ENCODE measurements around the gene OR5A1.
"Not testable (repeated sequence)": the region's sequence is repeated elsewhere in the genome, so short reads cannot be mapped to it uniquely, and the experiment has no call there.

Gene OR5A1

DNA sequence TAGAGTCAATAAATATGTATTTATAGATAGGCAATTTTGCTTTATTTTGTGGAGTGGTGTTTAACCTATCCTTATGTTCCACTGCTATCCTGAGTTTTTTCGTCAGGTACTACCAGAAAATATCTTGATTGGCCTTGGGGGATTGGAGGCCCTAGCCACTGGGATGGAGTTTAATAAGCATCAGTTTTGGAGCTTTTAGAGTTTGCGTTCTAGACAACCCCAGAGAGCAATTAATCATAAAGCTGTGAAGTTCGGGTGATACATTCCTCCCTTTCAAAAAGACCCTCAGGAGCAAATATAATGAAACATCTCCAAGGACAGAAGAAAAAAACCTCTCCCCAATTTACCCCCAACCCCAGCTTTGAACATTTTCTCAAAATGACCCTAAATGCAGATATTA is at the start of gene OR5A1:
Gene OR5A1, plus strand, starts transcription at position 301 of the 400 bp plus-strand sequence. CDS start 6,700 bp downstream, outside the sequence.
- DNase-seq (ENCODE audit: low read depth in 3 of 3) = no peak

DNA sequence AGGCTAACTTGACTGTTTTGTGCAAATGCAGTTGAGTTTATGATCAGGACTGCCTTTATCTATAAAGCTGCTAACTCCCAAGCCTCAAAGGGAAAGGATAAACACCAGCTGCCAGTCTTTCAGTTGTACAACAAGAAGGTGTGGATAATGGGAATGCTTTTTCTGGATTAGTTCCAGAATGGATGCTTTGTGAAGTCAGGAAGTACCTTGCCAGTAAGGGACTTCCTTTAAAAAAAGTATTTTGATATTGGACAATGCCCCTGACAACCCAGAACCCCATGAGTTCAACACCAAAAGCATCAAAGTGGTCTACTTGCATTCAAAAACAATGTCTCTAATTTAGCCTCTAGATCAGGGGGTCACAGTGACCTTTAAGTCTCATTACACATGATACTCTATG is 42.1 kb upstream of the OR5A1 start:
- DNase-seq (ENCODE audit: low read depth in 3 of 3) = no peak

DNA sequence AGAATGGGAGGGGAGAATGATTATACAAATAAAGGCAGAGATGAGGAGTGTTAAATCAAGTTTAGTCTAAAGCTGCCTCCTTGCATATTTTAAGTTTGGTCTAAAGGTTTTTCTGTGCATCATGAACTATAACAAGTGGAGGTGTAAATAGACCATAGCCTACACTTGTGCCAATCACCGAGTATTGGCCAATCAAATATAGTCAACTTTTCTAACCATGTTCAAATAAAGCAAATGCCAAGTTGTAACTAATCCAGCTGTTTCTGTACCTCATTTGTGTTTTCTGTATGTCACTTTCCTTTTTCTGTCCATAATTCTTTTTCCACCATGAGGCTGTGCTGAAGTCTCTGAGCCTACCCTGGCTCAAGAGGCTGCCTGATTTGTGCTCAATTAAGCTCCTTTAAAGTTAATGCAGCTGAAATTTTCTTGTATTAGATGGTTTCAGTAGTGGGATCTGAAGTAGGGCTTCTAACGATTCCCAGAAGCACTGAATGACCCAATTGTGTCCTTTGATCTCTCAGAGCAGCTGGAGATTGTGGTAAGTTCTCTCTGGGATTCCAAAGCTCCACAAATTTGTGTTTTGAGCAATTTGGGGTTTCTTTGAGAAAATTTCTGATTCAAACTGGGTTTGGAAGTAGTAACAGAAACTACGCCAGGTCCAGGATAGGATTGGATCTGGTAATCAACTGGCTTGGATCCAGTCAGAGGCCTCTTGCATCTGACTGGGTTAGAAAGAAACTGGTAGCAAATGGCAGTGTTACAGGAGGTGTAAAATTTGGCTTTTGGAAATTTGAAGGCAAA is 35.6 kb upstream of the OR5A1 start:
- no peak for DNase-seq (ENCODE audit: low read depth in 3 of 3)

DNA sequence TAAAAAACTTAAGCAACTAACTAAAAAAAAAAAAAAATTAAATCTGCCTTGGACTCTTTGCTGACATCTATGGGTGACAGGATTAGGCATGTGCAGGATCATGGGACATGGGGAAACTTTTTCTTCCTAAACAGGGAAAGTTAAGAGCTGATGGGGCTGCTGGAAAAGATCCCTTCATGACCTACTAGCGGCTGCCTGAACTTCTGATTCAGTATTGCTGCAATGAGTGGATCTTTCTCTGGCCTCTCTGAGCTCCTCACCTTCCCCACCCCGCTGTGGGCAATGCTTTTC is 35.1 kb upstream of the OR5A1 start:
- no peak for DNase-seq (ENCODE audit: low read depth in 3 of 3)

DNA sequence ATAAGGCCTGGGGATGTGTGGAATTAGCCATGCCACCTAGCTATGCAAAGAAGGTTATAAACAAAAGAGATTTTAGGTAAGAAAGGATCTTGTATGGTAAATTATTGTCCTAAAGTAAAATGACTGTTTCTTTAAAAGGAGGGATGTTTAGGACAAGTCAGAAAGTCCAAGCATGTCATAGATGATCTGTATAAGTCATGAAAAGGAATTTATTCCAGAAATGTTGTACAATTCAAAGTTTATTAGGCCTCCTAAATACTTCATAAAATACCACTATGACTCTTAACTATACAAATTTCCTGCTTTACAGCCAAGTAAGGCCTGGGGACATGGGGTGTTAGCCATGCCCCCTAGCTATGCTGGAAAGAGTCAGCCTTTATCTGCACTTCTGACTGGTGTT is 32.7 kb upstream of the OR5A1 start:
- DNase-seq (ENCODE audit: low read depth in 3 of 3) = no peak

DNA sequence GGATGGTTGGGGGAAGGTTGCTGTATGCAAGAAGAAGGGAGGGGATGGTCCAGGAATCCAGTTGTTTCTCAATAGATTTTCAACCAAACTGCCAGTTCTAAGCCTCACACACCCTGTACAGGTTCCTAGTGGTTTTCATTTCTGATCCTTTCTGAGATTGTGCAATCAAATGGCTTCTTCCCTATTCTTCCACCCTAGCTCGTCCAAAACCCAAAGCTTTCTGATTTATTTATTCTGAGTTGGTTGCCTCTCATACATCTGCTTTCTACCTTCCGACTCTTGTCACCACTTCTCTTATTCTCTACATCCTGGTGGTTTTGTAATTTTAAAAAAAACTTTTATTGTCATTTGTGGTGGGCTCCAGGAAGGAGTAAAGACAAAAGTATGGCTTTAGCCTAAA is 22.6 kb upstream of the OR5A1 start:
- DNase-seq (ENCODE audit: low read depth in 3 of 3) = no peak

DNA sequence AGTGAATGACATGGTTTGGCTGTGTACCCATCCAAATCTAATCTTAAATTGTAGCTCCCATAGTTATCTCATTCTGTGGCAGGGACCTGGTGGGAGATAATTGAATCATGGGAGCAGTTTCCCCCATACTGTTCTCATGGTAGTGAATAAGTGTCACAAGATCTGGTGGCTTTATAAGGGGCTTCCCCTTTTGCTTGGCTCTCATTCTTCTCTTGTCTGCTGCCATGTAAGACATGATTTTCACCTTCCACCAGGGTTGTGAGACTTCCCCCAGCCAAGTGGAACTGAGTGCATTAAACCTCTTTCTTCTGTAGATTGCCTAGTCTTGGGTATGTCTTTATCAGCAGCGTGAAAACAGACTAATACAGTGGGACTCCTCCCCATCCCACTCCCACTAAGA is 21.2 kb upstream of the OR5A1 start:
- no peak for DNase-seq (ENCODE audit: low read depth in 3 of 3)

DNA sequence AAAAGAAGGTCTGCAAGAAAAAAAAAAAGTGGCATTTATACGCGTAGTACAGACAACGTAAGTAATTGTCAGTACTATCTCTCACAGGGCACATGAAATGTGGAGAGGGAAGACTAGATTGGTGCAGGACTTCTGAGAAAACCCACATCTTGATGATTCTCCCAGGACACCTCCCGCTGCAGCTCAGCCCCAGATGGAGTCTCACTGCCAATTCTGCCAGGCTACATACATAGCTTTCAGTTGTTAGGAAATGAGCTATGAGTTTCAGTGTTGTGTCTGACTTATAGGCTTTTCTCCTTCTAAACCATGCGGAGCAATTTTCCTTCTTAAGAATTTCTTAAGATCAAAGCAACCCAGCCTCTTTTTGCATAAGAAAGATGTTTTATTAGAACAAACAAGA is 19.7 kb upstream of the OR5A1 start:
- DNase-seq (ENCODE audit: low read depth in 3 of 3) = no peak

DNA sequence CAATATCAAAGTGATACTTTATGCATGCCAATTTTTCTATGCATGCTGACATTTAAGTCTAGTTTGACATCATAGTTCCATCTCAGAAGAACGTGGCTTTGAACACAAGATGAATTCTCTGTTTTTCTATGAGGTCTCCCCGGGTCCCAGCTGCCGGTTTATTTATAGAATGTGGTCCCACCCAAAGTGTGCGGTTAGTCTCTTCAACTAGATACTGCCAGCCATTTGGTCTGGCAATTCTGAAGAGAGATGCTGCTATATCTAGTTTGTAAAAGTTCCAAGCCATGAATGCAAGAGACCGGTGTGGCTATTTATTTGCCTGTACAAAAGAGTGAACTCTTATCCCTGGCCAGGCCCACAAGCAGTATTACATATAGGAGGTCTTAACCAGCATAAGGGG is 19.2 kb upstream of the OR5A1 start:
- DNase-seq (ENCODE audit: low read depth in 3 of 3) = no peak

DNA sequence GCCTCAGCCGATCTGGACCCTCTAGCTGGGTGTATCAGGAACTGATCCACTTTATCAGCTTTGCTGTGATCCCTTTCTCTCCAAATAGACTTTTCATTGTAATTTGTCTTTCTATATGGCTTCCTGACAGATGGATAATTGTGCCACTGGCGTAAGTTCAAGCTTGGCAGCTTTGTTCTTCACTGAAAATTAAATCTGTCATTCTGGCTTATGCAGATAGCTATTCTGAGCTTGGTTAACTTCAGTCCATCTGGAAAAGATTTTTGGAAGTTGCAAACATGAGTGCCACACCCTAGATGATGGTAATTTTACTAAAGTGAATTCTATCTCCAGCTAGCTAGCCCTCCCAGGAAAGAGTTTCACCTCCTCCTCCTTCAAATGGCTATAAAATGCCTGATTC is 18.1 kb upstream of the OR5A1 start:
- DNase-seq (ENCODE audit: low read depth in 3 of 3) = no peak

DNA sequence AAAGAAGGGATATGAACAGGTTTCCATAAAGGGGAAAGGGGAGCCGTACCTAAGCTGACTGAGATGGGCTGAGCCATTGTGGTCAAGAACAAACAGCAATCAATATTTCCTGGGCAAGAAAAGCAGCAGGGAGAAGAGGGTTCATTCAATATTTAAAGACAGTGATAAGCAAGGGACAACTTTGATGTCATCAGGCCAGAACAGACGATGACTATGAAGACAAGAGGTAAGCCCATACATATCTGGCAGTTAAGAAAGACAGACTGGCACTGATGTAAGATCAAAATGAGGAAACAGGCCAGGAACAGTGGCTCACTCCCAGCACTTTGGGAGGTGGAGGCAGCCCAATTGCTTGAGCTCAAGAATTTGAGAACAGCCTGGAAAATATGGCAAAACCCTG is 12.4 kb upstream of the OR5A1 start:
- DNase-seq (ENCODE audit: low read depth in 3 of 3) = no peak

DNA sequence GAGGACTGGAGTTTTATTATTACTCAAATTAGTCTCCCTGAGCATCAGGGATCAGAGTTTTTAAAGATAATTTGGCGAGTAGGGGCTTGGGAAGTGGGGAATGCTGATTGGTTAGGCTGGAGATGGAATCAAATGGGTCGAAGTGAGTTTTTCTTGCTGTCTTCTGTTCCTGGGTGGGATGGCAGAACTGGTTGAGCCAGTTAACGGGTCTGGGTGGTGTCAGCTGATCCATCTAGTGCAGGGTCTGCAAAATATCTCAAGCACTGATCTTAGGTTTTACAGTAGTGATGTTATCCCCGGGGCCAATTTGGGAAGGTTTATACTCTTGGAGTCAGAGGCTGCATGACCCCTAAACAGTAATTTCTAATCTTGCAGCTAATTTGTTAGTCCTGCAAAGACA is 11.1 kb upstream of the OR5A1 start:
- DNase-seq (ENCODE audit: low read depth in 3 of 3) = no peak

DNA sequence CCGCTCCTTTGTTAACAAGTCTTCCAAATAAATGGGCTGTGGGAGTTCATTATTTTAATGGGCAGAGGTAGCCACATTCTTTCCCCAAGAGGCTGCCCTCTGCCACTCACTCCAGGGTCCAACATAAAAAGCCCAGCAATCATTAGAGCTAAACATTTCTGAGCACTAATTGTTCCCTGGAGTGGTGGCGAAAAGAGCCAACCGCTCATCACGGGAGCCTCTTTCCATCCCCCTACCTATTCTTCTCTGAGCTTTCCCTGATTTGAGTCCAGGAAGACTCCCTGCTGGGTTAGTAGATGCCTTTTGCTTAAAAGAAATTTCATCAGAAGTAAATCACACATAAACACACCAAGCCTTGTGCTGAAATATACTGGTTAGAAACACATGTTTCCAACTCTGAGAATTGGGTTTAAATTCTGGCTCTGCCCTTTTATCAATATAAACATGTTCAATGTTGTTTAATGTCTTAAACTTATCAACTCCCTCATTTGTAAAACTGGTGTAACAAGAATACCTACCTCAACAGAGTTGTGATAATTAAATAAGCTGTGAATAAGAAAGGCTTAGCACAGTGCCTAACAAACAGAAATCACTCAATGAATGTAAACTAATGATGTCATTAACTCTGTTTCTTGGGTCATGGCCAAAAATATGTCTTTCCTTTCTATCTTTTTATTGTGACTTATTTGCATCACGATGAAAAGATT is 9.8 kb upstream of the OR5A1 start, which contains the start of gene OR5A2:
Gene OR5A2, minus strand, starts transcription at position 53 of the 707 bp plus-strand sequence. CDS start 3,460 bp downstream, outside the sequence.
- no peak for DNase-seq (ENCODE audit: low read depth in 3 of 3)

DNA sequence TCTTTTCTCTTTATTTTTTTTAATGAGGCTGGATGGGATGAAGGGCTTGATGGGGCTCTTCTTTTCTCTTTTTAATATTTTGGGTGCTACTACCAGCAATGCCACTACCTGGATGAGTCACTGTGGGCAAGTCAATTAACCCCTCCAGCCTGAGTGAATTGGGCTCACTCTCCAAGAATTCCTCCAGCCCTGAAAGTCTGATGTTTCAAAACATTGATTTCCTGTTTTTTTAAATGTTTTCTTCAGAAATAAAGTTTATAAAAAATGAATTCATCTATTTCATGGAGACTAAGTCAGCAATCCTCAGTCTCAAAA is 9.2 kb upstream of the OR5A1 start:
- no peak for DNase-seq (ENCODE audit: low read depth in 3 of 3)

DNA sequence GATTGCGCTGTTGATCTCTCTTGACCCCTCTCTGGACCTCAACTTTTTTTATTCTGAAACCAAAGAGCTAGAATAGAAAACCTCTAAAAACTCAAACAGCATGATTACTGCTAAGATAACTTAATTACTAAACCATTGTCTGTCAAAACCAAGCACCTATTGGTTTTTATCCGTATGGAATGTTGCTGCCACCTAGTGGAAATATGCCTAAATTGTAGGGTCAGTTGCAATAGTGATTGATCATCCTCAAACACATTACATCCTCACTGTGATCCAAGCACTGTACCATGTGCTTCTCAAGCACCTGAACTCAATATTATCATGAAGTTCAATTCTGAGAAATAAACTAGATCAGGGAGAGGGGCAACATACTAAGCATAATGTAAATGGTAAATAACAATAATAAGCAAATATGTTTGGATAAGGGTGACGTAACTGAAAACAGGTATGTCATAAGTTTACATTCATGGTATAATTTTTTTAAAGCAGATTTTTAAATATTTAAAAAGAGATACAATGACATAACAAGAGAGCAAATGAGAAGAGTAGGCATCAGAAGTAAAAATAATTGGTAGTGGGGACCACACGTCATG is 6.2 kb upstream of the OR5A1 start:
- DNase-seq (ENCODE audit: low read depth in 3 of 3) = peak in 2 of 3 experiments; percentile 14 to 56

DNA sequence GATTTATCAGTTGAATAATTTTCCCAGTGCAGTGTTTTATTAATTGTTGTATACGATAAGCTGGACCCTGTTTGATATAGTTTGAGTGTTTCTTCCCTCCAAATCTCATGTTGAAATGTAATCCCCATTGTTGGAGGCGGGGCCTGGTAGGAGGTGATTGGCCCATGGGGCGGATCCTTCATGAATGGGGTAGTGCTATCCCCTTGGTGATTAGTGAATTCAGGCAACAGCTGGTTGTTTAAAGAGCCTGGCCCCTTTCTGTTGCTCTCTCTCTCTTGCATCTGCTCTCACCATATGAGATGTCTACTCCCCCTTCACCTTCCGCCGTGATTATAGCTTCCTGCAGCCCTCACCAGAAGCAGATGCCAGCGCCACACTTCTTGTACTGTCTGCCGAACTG is 1.5 kb downstream of the OR5A1 start:
- no peak for DNase-seq (ENCODE audit: low read depth in 3 of 3)

DNA sequence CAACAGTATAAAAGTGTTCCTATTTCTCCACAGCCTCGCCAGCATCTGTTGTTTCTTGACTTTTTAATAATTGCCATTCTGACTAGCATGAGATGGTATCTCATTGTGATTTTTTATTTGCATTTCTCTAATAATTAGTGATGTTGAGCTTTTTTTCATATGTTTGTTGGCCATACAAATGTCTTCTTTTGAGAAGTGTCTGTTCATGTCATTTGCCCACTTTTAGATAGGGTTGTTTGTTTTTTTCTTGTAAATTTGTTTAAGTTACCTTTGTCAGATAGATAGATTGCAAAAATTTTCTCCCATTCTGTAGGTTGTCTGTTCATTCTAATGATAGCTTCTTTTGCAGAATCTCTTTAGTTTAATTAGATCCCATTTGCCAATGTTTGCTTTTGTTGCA is 9.4 kb downstream of the OR5A1 start:
- DNase-seq (ENCODE audit: low read depth in 3 of 3) = not testable (repeated sequence)

DNA sequence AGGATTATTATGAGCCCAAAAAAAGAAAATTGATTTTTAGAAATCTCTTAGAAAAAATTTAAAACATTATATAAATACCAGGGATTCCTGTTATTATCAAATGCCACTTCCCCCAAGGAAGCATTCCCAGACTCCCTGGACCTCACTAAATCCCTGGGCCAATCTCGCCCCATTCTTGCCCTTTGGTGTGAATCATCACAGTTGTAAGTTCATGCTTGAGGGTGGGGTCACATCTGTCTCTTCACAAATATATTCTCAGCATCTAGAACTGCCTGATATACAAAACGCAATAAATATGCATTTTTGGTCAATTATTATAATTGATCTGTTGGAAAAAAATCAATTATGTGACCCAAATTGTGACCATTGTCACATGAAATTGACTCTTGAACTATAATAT is 12.2 kb downstream of the OR5A1 start:
- DNase-seq (ENCODE audit: low read depth in 3 of 3) = no peak

DNA sequence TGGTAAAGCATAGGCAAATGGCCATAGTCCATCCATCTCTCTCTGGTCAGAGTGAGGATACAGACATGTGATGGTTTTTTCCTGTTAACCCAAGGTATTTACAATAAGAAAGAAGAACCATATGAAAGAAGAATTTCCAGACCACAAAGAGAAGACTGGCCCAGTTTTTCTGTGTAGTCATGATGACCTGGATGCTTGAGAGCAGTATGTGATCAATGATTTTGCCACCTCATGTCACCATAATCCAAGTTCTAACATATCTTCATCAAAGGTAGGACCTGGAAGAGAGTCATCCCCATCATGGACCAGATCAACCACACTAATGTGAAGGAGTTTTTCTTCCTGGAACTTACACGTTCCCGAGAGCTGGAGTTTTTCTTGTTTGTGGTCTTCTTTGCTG is 20.4 kb downstream of the OR5A1 start, which contains the start of gene OR4D6:
Gene OR4D6, plus strand, starts transcription at position 301 of the 400 bp plus-strand sequence. Its CDS starts 0 bp downstream, at position 301.
- no peak for DNase-seq (ENCODE audit: low read depth in 3 of 3)

DNA sequence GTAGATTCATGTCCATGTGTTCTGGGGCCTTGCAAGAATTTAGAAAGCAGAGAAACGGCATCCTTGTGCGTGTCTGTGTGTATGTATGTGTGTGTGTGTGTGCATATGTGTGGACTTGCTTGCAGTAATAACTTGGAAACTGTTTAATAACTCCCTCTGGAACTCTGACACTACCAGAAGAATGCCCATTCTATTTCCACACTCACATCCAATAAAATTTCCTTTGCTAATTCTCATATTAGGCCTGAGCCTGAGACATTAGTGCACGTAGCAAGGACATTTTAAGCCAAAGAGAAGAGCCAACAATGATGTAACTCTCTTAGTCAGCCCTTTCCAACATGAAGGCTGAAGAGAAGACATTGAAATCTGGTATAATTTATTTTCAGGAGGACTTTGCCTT is 23.6 kb downstream of the OR5A1 start:
- DNase-seq (ENCODE audit: low read depth in 3 of 3) = no peak

DNA sequence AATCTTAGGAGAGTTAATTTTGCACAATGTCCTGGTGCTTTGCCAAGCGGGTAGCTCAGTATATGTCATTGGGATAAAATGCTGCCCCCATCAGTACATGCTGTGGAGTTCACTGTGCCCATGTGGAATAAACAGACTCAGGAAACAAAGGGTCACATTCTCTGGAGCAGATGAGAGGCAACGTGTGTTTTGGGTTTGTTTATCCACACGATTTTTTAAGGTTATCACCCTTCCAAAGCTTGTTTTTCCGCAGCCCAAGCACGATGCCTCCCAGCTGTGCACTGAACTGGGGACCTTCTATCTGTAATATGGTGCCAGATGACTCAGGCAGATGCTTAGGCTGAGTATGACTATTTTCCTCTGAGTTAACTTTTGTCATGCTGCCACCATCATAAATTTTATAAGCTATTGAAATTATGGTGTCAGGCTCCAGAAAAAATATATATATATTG is 26.9 kb downstream of the OR5A1 start:
- DNase-seq (ENCODE audit: low read depth in 3 of 3) = no peak

DNA sequence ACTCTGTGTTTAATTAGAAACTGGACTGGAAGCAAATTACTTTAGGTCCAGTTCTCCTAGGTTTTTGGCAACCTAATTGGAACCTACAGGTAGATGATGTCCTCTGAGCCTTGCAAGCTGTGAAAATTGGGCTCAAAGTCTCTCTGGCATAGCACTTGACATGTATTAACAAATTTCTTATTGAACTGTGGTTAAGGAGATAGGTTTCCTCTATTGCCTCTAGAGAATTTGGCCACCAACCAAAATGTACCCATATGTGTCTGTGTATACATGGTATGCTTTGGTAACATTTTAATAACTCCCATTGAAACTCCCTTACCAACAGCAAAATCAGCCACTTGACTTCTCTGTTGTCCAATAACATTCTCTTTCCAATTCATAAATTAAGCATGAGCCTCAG is 36.7 kb downstream of the OR5A1 start, which contains the start of gene OR4D10:
Gene OR4D10, plus strand, starts transcription at position 301 of the 400 bp plus-strand sequence. CDS start 4,115 bp downstream, outside the sequence.
- no peak for DNase-seq (ENCODE audit: low read depth in 3 of 3)

DNA sequence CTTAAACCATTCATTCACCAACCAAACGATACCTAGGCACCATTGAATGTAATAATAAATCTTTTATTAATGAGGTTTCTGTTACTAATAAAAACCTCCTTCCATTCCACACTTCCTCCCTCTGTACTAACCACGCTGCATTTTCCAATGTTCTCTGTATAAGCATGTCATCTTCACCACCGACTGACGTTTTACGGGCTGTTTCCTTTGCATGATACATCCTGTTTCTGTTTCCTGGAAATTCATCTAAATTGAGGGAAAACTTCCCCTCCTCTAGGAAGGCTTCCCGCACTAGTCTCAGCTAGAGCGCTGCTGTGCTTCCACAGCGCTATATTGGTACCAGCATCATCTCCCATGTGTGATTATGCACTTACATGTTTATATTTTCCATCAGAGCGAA is 38.9 kb downstream of the OR5A1 start:
- DNase-seq (ENCODE audit: low read depth in 3 of 3) = no peak
